GM21737 (cell line): Measurements from ENCODE around the gene TEX50.
"Not testable (repeated sequence)": the region's sequence is repeated elsewhere in the genome, so short reads cannot be mapped to it uniquely, and the experiment has no call there.

Source experiments
- ATAC-seq: cut with Tn5 transposase; IDR thresholded peaks from one replicate; pipeline ENCODE4 v1.9.1; 2021; ENCODE audit warnings: mild to moderate bottlenecking, moderate library complexity; ENCODE audit not compliant: unreplicated experiment

The TEX50 gene

GRCh38 chr1:173661271-173661670 lies 26.1 kb downstream of the TEX50 start:
- no peak for ATAC-seq

- no peak for ATAC-seq
These were observed 26.6 kb downstream of the TEX50 start for GRCh38 chr1:173661763-173662162.

GRCh38 chr1:173663159-173663558 lies 28.0 kb downstream of the TEX50 start:
- no peak for ATAC-seq

GRCh38 chr1:173666646-173667045 lies 31.5 kb downstream of the TEX50 start:
- ATAC-seq, result no peak

- ATAC-seq, result no peak
These were observed 34.4 kb downstream of the TEX50 start, which contains the start of gene ANKRD45 for GRCh38 chr1:173669491-173669941. Gene ANKRD45 (minus strand): TSS chr1:173669851. CDS start chr1:173659418, 10,433 bp downstream.

- not testable (repeated sequence) for ATAC-seq
These were observed 39.4 kb downstream of the TEX50 start for GRCh38 chr1:173674496-173674895.

GRCh38 chr1:173680152-173680551 lies 45.0 kb downstream of the TEX50 start:
- ATAC-seq, result not testable (repeated sequence)

- ATAC-seq, result no peak
These were observed 47.0 kb downstream of the TEX50 start for GRCh38 chr1:173682184-173682583.

GRCh38 chr1:173683838-173684237 lies 48.7 kb downstream of the TEX50 start:
- ATAC-seq, result not testable (repeated sequence)

GRCh38 chr1:173685121-173685520 lies 50.0 kb downstream of the TEX50 start:
- not testable (repeated sequence) for ATAC-seq
